ENCODE results near the gene GLDC.
"Not testable (repeated sequence)": the region's sequence is repeated elsewhere in the genome, so short reads cannot be mapped to it uniquely, and the experiment has no call there.

The GLDC gene

GRCh38 chr9:6664204-6664680 lies 18.7 kb upstream of the GLDC start:
- no peak overlapping the region for H3K4me3 ChIP-seq (ENCODE audit: low read depth, low read length)
- no peak for TF ChIP-seq CTCF (IDR thresholded peaks at IDR 0.05; ENCODE audit: low read depth, low read length)

DNA sequence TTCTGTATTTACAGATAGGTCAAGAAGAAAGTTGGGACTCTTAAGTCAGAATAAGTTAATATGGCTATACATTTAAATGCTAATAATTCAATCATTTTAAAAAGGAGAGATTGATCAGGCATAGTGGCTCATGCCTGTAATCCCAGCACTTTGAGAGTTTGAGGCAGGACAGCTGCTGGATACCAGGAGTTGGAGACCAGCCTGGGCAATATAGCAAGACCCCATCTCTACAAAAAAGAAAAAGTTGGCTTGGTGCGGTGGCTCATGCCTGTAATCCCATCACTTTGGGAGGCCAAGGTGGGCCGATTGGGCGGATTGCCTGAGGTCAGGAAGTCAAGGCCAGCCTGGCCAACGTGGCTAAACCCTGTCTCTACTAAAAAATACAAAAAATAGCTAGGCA lies 15.0 kb upstream of the GLDC start:
- no peak overlapping the region for H3K4me3 ChIP-seq (ENCODE audit: low read depth, low read length)
- no peak for TF ChIP-seq CTCF (IDR thresholded peaks at IDR 0.05; ENCODE audit: low read depth, low read length)

DNA sequence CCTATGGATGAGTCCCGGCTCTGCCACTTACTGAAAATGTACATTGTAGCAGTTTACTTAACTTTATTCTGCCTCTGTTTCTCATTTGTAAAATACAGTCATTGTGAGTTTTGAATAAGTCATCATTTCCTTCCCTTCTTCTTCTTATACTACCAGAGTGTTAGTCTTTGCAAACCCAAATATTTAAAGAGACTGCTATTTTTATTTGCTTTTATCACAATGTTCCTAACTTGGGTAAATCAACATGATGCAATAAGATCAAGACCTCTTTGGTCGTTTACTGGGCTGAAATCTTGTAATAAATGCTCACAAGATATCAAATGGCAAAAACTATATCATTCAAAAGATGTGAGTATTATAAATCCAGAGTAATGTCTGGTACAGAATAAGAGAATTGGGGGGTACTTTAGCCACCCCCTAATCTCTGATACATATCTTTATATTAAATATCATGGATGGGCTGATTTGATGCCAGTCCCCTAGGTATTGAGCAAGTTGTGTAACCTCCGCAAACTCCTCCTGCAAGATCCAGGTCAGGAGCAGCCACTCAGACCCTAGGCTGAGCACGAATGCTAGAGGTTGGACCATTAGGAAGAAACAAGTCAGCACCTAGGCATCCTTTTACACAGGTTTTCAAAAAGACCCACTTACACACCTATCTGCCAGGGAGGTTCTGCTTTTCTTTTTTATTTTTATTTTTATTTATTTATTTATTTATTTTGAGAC lies 13.3 kb upstream of the GLDC start:
- no peak overlapping the region for H3K4me3 ChIP-seq (ENCODE audit: low read depth, low read length)
- TF ChIP-seq CTCF (IDR thresholded peaks at IDR 0.05; ENCODE audit: low read depth, low read length): no peak

DNA sequence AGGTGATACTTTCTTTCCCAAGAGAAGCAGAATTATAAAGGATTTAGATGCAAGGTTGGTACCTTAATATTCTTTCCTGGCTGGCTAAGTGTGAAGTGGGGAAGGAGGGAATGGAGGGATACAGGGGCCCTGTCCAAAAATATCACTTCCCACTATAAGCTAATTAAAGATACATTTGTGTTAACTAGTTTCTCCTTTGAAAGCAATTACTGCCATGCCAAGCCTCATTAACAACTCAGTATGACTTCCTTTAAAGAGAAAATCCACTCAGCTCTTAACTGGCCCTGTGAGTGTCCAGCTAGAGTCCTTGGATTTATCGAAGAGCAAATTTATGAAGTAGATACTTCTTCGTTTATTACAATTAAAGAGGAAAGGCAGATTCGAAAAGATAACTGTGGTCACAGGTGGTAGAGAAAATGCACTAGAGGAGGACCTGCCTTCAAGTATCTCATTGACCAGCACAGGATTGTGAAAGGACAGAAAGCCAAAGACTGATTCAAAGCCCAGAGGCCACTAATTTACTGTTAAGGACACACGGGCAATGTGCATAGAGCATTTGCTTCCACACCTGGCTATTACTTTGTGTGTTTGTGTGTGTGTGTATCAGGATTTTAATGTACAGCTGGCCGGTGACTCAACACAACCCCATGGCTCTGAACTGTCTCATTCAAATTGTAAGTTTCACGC lies 11.2 kb upstream of the GLDC start:
- TF ChIP-seq CTCF (IDR thresholded peaks at IDR 0.05; ENCODE audit: low read depth, low read length): no peak
- H3K4me3 ChIP-seq (ENCODE audit: low read depth, low read length): no peak overlapping the region

DNA sequence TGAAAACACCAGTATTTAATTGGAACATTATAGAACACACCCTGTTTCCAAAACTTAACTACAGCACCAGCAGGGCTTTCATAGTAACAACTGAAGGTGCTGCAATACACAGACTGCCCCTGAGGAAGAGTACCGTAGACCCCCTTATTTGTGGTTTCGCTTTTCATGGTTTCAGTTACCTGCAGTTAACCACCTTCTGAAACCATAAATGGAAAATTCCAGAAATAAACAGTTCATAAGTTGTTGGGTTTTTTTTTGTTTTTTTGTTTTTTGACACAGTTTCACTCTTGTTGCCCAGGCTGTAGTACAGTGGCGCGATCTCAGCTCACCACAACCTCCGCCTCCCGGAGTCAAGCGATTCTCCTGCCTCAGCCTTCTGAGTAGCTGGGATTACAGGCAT lies 9.5 kb upstream of the GLDC start:
- no peak for TF ChIP-seq CTCF (IDR thresholded peaks at IDR 0.05; ENCODE audit: low read depth, low read length)
- no peak overlapping the region for H3K4me3 ChIP-seq (ENCODE audit: low read depth, low read length)

DNA sequence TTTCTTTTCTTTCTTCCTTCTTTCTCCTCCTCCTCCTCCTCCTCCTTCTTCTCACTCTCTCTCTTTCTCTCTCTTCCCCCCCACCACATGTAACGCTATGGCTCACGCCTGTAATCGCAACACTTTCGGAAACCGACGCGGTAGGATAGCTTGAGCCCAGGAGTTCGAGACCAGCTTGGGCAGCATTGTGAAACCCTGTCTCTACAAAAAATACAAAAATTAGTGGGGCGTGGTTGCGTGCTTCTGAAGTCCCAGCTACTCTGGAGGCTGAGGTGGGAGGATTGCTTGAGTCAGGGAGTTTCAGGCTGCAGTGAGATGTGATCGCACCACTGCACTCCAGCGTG lies 736 bp upstream of the GLDC start:
- no peak overlapping the region for H3K4me3 ChIP-seq (ENCODE audit: low read depth, low read length)
- TF ChIP-seq CTCF (IDR thresholded peaks at IDR 0.05; ENCODE audit: low read depth, low read length): no peak

GRCh38 chr9:6645105-6645354 lies 499 bp downstream of the GLDC start:
- not testable (repeated sequence) for H3K4me3 ChIP-seq (ENCODE audit: low read depth, low read length)
